ENCODE results near the gene WFIKKN1. TPM values are rescaled to one million over a fixed set of nuclear protein-coding genes. Genes with fewer than 3 reads are reported as not detected.

The WFIKKN1 gene
- total and polyA plus RNA-seq, 2 donors (not counting 1 experiment from before 2014, with no cell fraction given) = 0.64 to 0.84 TPM

DNA sequence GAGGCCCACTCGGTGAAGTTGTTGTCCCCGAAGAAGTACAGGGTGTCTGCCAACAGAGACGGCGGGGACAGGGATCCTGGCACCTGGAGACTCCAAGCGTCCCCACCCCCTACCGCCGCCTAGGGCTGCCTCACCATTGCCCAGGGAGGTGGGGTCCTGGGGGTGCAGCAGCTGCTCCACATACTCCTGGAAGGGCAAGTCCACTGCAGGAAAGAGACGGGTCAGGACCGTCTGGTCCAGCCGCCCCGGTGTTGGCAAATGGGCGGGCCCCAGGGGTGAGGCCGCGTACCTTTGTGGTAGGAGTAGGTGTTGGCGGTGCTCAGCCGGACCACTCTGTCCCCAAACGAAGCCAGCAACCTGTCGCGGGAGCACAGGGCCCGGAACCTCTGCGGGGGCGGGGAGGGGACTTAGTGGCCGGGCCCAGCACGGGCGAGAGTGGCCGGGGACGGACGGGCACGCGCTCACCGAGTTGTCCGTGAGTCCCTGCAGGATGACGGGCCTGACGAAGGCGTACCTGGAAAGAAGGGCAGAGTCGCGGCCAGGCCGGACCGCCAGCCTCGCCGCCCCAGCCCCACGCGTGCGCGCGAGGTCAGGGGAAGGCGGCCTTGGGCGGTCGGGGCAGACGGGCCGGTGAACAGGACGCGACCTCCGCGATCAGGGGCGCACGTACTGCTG lies 52.7 kb downstream of the WFIKKN1 start:
- peak overlapping the region; percentile 97 for H3K4me2 ChIP-seq (replicated peaks; ENCODE audit: low read depth, low read length, poor library complexity, severe bottlenecking)
- peaks cover 37% of the 10 kb centered on the region for H3K79me2 ChIP-seq (ENCODE audit: control insufficient read depth, insufficient read depth, low read length)
- ATAC-seq (ENCODE audit: low read depth) (no peak), DNase-seq (no peak)
- Mint-ChIP-seq H3K27me3 (no peaks in the 10 kb centered on the region), H3K4me1 (peaks cover 32% of the 10 kb centered on the region), H3K27ac (peak overlapping the region; percentile 46), H3K4me3 (peak overlapping the region; percentile 80), H3K9me3 (ENCODE audit: insufficient read depth) (no peaks in the 10 kb centered on the region)
- ChIA-PET POLR2A (interaction anchor here (0.6 to 1.4 kb wide), 3 partner anchors 16 to 37 kb away, joined by 3 to 4 read pairs (median 3); partner anchors contain the start of genes ANTKMT and RHOT2), CTCF (interaction anchor here (0.8 to 0.9 kb wide), 2 partner anchors 20 to 37 kb away, joined by 3 read pairs; partner anchors contain the start of gene ANTKMT)
- H3K9ac ChIP-seq (ENCODE audit: low read length) = peak overlapping the region; percentile 73
- peaks cover 28 to 49% of the 10 kb centered on the region in 2 donors for H3K4me1 ChIP-seq (ENCODE audit: control insufficient read depth in 2 of 2, insufficient read depth in 2 of 2, low read length in 2 of 2)
- WGBS (ENCODE audit: insufficient coverage) = 26% methylated on average over 56 of the region's 57 CpGs
- peaks cover 0 to 27% of the 10 kb centered on the region in 2 experiments for H3K36me3 ChIP-seq (replicated peaks in 1 of 2; ENCODE audit: control extremely low read depth in 1 of 2, control insufficient read depth in 1 of 2, extremely low read depth in 1 of 2, insufficient read depth in 2 of 2, low read length in 1 of 2)
- intact Hi-C loops (cut with micrococcal nuclease) = loop anchor here (1.0 to 5.0 kb wide), 6 partner anchors 15 to 57 kb away; partner anchors contain the start of genes ANTKMT, CIAO3, MCRIP2 and RHOT2
- peak overlapping the region in 1 of 2 donors; percentile 89 for H3K27ac ChIP-seq (ENCODE audit: low read length in 2 of 2)
- TF ChIP-seq EZH2 (IDR thresholded peaks at IDR 0.05; ENCODE audit: borderline replicate concordance, insufficient read depth, low read depth, low read length, poor library complexity, severe bottlenecking) = no peak
- TF ChIP-seq, protein P1, sequence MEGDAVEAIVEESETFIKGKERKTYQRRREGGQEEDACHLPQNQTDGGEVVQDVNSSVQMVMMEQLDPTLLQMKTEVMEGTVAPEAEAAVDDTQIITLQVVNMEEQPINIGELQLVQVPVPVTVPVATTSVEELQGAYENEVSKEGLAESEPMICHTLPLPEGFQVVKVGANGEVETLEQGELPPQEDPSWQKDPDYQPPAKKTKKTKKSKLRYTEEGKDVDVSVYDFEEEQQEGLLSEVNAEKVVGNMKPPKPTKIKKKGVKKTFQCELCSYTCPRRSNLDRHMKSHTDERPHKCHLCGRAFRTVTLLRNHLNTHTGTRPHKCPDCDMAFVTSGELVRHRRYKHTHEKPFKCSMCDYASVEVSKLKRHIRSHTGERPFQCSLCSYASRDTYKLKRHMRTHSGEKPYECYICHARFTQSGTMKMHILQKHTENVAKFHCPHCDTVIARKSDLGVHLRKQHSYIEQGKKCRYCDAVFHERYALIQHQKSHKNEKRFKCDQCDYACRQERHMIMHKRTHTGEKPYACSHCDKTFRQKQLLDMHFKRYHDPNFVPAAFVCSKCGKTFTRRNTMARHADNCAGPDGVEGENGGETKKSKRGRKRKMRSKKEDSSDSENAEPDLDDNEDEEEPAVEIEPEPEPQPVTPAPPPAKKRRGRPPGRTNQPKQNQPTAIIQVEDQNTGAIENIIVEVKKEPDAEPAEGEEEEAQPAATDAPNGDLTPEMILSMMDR (IDR thresholded peaks at IDR 0.05) = no peak
- H2AFZ ChIP-seq (ENCODE audit: insufficient read depth, low read depth, low read length, poor library complexity, severe bottlenecking) = peak overlapping the region; percentile 73
- H3K4me3 ChIP-seq (ENCODE audit: control extremely low read depth in 1 of 5, extremely low read depth in 1 of 5, insufficient read depth in 1 of 5, low read depth in 2 of 5, low read length in 4 of 5) = peak overlapping the region in 4 of 5 experiments; percentile 29 to 72 (median 63)
- H4K20me1 ChIP-seq (ENCODE audit: control insufficient read depth, insufficient read depth, low read length, poor library complexity, severe bottlenecking) = peaks cover 31% of the 10 kb centered on the region
- H3K9me3 ChIP-seq (ENCODE audit: control extremely low read depth in 1 of 3, control insufficient read depth in 2 of 3, insufficient read depth in 1 of 3, low read length in 2 of 3) = no peaks in the 10 kb centered on the region
- H3K27me3 ChIP-seq (replicated peaks in 1 of 4; ENCODE audit: control extremely low read depth in 1 of 4, control insufficient read depth in 3 of 4, insufficient read depth in 4 of 4, low read length in 3 of 4) = no peaks in the 10 kb centered on the region

Other genes starting within 250 kb of the WFIKKN1 start
- gene PGAP6, start 249.0 kb upstream of the WFIKKN1 start, total RNA-seq = 47.4 and 50.8 TPM in 2 replicates
- gene PGAP6, start 249.0 kb upstream of the WFIKKN1 start, polyA plus RNA-seq = 132 and 158 TPM in 2 replicates
- gene NME4, start 233.8 kb upstream of the WFIKKN1 start, total RNA-seq = 43.3 and 48.7 TPM in 2 replicates
- gene NME4, start 233.8 kb upstream of the WFIKKN1 start, polyA plus RNA-seq = 61.9 and 77.9 TPM in 2 replicates
- 9.0 and 11.0 TPM in 2 replicates for gene DECR2, start 229.1 kb upstream of the WFIKKN1 start, total RNA-seq
- gene DECR2, start 229.1 kb upstream of the WFIKKN1 start, polyA plus RNA-seq = 16.3 and 19.6 TPM in 2 replicates
- 57.2 and 60.6 TPM in 2 replicates for gene RAB11FIP3, start 205.3 kb upstream of the WFIKKN1 start, total RNA-seq
- gene RAB11FIP3, start 205.3 kb upstream of the WFIKKN1 start, polyA plus RNA-seq = 24.3 and 29.9 TPM in 2 replicates
- 67.2 and 68.0 TPM in 2 replicates for gene CAPN15, start 103.3 kb upstream of the WFIKKN1 start, total RNA-seq
- 48.0 and 77.2 TPM in 2 replicates for gene CAPN15, start 103.3 kb upstream of the WFIKKN1 start, polyA plus RNA-seq
- gene PRR35, start 70.6 kb upstream of the WFIKKN1 start, total RNA-seq = not detected in 2 replicates
- gene PRR35, start 70.6 kb upstream of the WFIKKN1 start, polyA plus RNA-seq = not detected in 2 replicates
- 4.2 and 4.5 TPM in 2 replicates for gene NHLRC4, start 64.0 kb upstream of the WFIKKN1 start, total RNA-seq
- gene NHLRC4, start 64.0 kb upstream of the WFIKKN1 start, polyA plus RNA-seq = 1.3 and 2.2 TPM in 2 replicates
- gene PIGQ, start 61.0 kb upstream of the WFIKKN1 start, total RNA-seq = 68.5 and 79.5 TPM in 2 replicates
- gene PIGQ, start 61.0 kb upstream of the WFIKKN1 start, polyA plus RNA-seq = 56.7 and 56.9 TPM in 2 replicates
- 25.5 and 26.9 TPM in 2 replicates for gene RAB40C, start 40.9 kb upstream of the WFIKKN1 start, total RNA-seq
- 12.7 and 15.0 TPM in 2 replicates for gene RAB40C, start 40.9 kb upstream of the WFIKKN1 start, polyA plus RNA-seq
- 47.2 and 56.6 TPM in 2 replicates for gene METTL26, start 5.3 kb downstream of the WFIKKN1 start, total RNA-seq
- gene METTL26, start 5.3 kb downstream of the WFIKKN1 start, polyA plus RNA-seq = 77.7 and 140 TPM in 2 replicates
- gene MCRIP2, start 10.8 kb downstream of the WFIKKN1 start, total RNA-seq = 29.2 and 31.6 TPM in 2 replicates
- 28.5 and 46.0 TPM in 2 replicates for gene MCRIP2, start 10.8 kb downstream of the WFIKKN1 start, polyA plus RNA-seq
- gene WDR90, start 18.4 kb downstream of the WFIKKN1 start, total RNA-seq = 34.7 and 45.0 TPM in 2 replicates
- gene WDR90, start 18.4 kb downstream of the WFIKKN1 start, polyA plus RNA-seq = 23.1 and 25.7 TPM in 2 replicates
- 207 and 215 TPM in 2 replicates for gene RHOT2, start 37.1 kb downstream of the WFIKKN1 start, total RNA-seq
- 461 and 536 TPM in 2 replicates for gene RHOT2, start 37.1 kb downstream of the WFIKKN1 start, polyA plus RNA-seq
- 0.76 and 1.0 TPM in 2 replicates for gene RHBDL1, start 44.7 kb downstream of the WFIKKN1 start, total RNA-seq
- gene RHBDL1, start 44.7 kb downstream of the WFIKKN1 start, polyA plus RNA-seq = 1.6 and 2.9 TPM in 2 replicates
- gene STUB1, start 49.4 kb downstream of the WFIKKN1 start, total RNA-seq = 91.2 and 94.3 TPM in 2 replicates
- 116 and 128 TPM in 2 replicates for gene STUB1, start 49.4 kb downstream of the WFIKKN1 start, polyA plus RNA-seq
- 41.3 and 46.3 TPM in 2 replicates for gene JMJD8, start 53.3 kb downstream of the WFIKKN1 start, total RNA-seq
- 61.1 and 69.3 TPM in 2 replicates for gene JMJD8, start 53.3 kb downstream of the WFIKKN1 start, polyA plus RNA-seq
- gene WDR24, start 59.4 kb downstream of the WFIKKN1 start, total RNA-seq = 16.8 and 19.1 TPM in 2 replicates
- gene WDR24, start 59.4 kb downstream of the WFIKKN1 start, polyA plus RNA-seq = 16.8 and 17.5 TPM in 2 replicates
- gene FBXL16, start 74.8 kb downstream of the WFIKKN1 start, total RNA-seq = 3.5 and 5.8 TPM in 2 replicates
- gene FBXL16, start 74.8 kb downstream of the WFIKKN1 start, polyA plus RNA-seq = 1.5 and 2.2 TPM in 2 replicates
- 6.7 and 10.4 TPM in 2 replicates for gene METRN, start 84.1 kb downstream of the WFIKKN1 start, total RNA-seq
- 2.6 and 6.9 TPM in 2 replicates for gene METRN, start 84.1 kb downstream of the WFIKKN1 start, polyA plus RNA-seq
- 41.0 and 53.6 TPM in 2 replicates for gene ANTKMT, start 90.2 kb downstream of the WFIKKN1 start, total RNA-seq
- 37.9 and 54.1 TPM in 2 replicates for gene ANTKMT, start 90.2 kb downstream of the WFIKKN1 start, polyA plus RNA-seq
- gene CCDC78, start 95.5 kb downstream of the WFIKKN1 start, total RNA-seq = 11.2 and 11.8 TPM in 2 replicates
- 15.9 and 34.2 TPM in 2 replicates for gene CCDC78, start 95.5 kb downstream of the WFIKKN1 start, polyA plus RNA-seq
- gene HAGHL, start 96.1 kb downstream of the WFIKKN1 start, total RNA-seq = 32.0 and 32.3 TPM in 2 replicates
- 40.4 and 87.1 TPM in 2 replicates for gene HAGHL, start 96.1 kb downstream of the WFIKKN1 start, polyA plus RNA-seq
- gene CIAO3, start 110.0 kb downstream of the WFIKKN1 start, total RNA-seq = 59.4 and 67.6 TPM in 2 replicates
- gene CIAO3, start 110.0 kb downstream of the WFIKKN1 start, polyA plus RNA-seq = 45.4 and 68.4 TPM in 2 replicates
- gene MSLN, start 129.7 kb downstream of the WFIKKN1 start, total RNA-seq = not detected in 2 replicates
- gene MSLN, start 129.7 kb downstream of the WFIKKN1 start, polyA plus RNA-seq = not detected in 2 replicates
- 34.7 and 38.5 TPM in 2 replicates for gene RPUSD1, start 157.4 kb downstream of the WFIKKN1 start, total RNA-seq
- 28.6 and 46.1 TPM in 2 replicates for gene RPUSD1, start 157.4 kb downstream of the WFIKKN1 start, polyA plus RNA-seq
- gene CHTF18, start 157.6 kb downstream of the WFIKKN1 start, total RNA-seq = 76.1 and 77.9 TPM in 2 replicates
- 72.3 and 112 TPM in 2 replicates for gene CHTF18, start 157.6 kb downstream of the WFIKKN1 start, polyA plus RNA-seq
- gene GNG13, start 169.7 kb downstream of the WFIKKN1 start, total RNA-seq = not detected in 2 replicates
- not detected in 2 replicates for gene GNG13, start 169.7 kb downstream of the WFIKKN1 start, polyA plus RNA-seq

Data from B cell (primary cell).